Activated T-helper 17 cell treated with anti-CD3 and anti-CD28 coated beads, Interleukin-2, amount 50 U/mL, for 72 hours (primary cell): ENCODE results near the gene MYO18A. TPM values are rescaled to one million over a fixed set of nuclear protein-coding genes. Genes with fewer than 3 reads are reported as not detected.
"Not testable (repeated sequence)": the region's sequence is repeated elsewhere in the genome, so short reads cannot be mapped to it uniquely, and the experiment has no call there.

Experiments used
- ATAC-seq: fragments of 150-1000 bp; cut with Tn5 transposase; replicated peaks from 2 replicates; pipeline ENCODE4 v1.10.0; 2021; ENCODE audit warnings: mild to moderate bottlenecking, moderate library complexity
- H3K27ac Mint-ChIP-seq: one replicate; pipeline ENCODE4 v1.8.0; 2022; ENCODE audit warnings: mixed read lengths
- H3K27me3 Mint-ChIP-seq: one replicate; pipeline ENCODE4 v1.8.0; 2022; ENCODE audit warnings: mixed read lengths
- H3K36me3 Mint-ChIP-seq: one replicate; pipeline ENCODE4 v1.8.0; 2022; ENCODE audit warnings: low read depth, mild to moderate bottlenecking, mixed read lengths
- H3K4me1 Mint-ChIP-seq: one replicate; pipeline ENCODE4 v1.8.0; 2022; ENCODE audit warnings: mixed read lengths
- H3K4me3 Mint-ChIP-seq: one replicate; pipeline ENCODE4 v1.8.0; 2022; ENCODE audit warnings: mild to moderate bottlenecking, mixed read lengths
- H3K9me3 Mint-ChIP-seq: one replicate; pipeline ENCODE4 v1.8.0; 2022; ENCODE audit warnings: mixed read lengths
- total RNA-seq, 2 donors: library from RNA; stranded (reverse); gene quantifications; one replicate each; pipeline ENCODE4 v1.2.3, GENCODE V29; 2022

MYO18A gene
- total RNA-seq, 2 donors from 2014 or later, result 90.6 to 95.9 TPM

- H3K4me3 Mint-ChIP-seq, result no peak overlapping the region
- no peaks in the 10 kb centered on the region for H3K9me3 Mint-ChIP-seq
- peaks cover 6% of the 10 kb centered on the region for H3K27me3 Mint-ChIP-seq
- ATAC-seq, result no peak
- H3K36me3 Mint-ChIP-seq, result no peaks in the 10 kb centered on the region
- no peak overlapping the region for H3K27ac Mint-ChIP-seq
- H3K4me1 Mint-ChIP-seq, result no peaks in the 10 kb centered on the region
These were observed 28.9 kb upstream of the MYO18A start for GRCh38 chr17:29209073-29209472.

DNA sequence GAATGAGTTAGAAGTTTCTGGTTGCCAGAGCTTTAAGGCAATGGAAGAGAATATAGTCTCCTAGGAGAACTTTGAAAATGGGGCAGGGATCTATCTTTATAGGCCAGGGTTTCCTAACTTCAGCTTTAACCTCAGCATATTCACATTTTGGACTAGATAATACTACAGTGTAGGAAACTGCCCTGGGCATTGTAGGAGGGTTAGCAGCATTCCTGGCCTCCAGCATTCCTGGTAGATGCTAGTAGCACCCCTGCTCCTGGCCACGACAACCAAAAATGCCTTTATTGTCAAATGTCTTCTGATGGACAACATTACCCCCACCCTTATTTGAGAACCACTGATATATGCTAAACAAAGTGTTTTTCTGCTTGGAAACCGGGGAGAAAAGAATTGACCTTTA is 27.8 kb upstream of the MYO18A start:
- peaks cover 7% of the 10 kb centered on the region for H3K27me3 Mint-ChIP-seq
- H3K9me3 Mint-ChIP-seq, result no peaks in the 10 kb centered on the region
- no peaks in the 10 kb centered on the region for H3K4me1 Mint-ChIP-seq
- no peaks in the 10 kb centered on the region for H3K36me3 Mint-ChIP-seq
- H3K27ac Mint-ChIP-seq, result no peak overlapping the region
- no peak for ATAC-seq
- H3K4me3 Mint-ChIP-seq, result no peak overlapping the region

GRCh38 chr17:29205047-29205446 is 24.8 kb upstream of the MYO18A start:
- H3K27me3 Mint-ChIP-seq, result peaks cover 7% of the 10 kb centered on the region
- H3K27ac Mint-ChIP-seq, result no peak overlapping the region
- H3K36me3 Mint-ChIP-seq, result no peaks in the 10 kb centered on the region
- H3K4me1 Mint-ChIP-seq, result no peaks in the 10 kb centered on the region
- no peaks in the 10 kb centered on the region for H3K9me3 Mint-ChIP-seq
- no peak for ATAC-seq
- H3K4me3 Mint-ChIP-seq, result no peak overlapping the region

GRCh38 chr17:29204068-29204804 is 24.0 kb upstream of the MYO18A start:
- not testable (repeated sequence) for H3K9me3 Mint-ChIP-seq, H3K4me1 Mint-ChIP-seq, ATAC-seq, H3K4me3 Mint-ChIP-seq, H3K36me3 Mint-ChIP-seq, H3K27ac Mint-ChIP-seq, H3K27me3 Mint-ChIP-seq

GRCh38 chr17:29197516-29198272 is 17.5 kb upstream of the MYO18A start:
- H3K36me3 Mint-ChIP-seq, result no peaks in the 10 kb centered on the region
- no peak overlapping the region for H3K27ac Mint-ChIP-seq
- H3K9me3 Mint-ChIP-seq, result no peaks in the 10 kb centered on the region
- no peak for ATAC-seq
- no peaks in the 10 kb centered on the region for H3K4me1 Mint-ChIP-seq
- H3K4me3 Mint-ChIP-seq, result no peak overlapping the region
- H3K27me3 Mint-ChIP-seq, result peaks cover 7% of the 10 kb centered on the region

GRCh38 chr17:29196769-29197515 is 16.7 kb upstream of the MYO18A start:
- Mint-ChIP-seq H3K36me3 (no peaks in the 10 kb centered on the region), H3K9me3 (no peaks in the 10 kb centered on the region), H3K27me3 (peaks cover 11% of the 10 kb centered on the region), H3K4me3 (no peak overlapping the region), H3K27ac (no peak overlapping the region), H3K4me1 (no peaks in the 10 kb centered on the region)
- ATAC-seq, result no peak

GRCh38 chr17:29195465-29196081 is 15.4 kb upstream of the MYO18A start:
- ATAC-seq, result no peak
- H3K9me3 Mint-ChIP-seq, result no peaks in the 10 kb centered on the region
- no peak overlapping the region for H3K4me3 Mint-ChIP-seq

GRCh38 chr17:29194669-29195068 is 14.5 kb upstream of the MYO18A start:
- H3K36me3 Mint-ChIP-seq, result no peaks in the 10 kb centered on the region
- peaks cover 11% of the 10 kb centered on the region for H3K27me3 Mint-ChIP-seq
- no peaks in the 10 kb centered on the region for H3K4me1 Mint-ChIP-seq
- no peak for ATAC-seq
- no peak overlapping the region for H3K4me3 Mint-ChIP-seq
- no peaks in the 10 kb centered on the region for H3K9me3 Mint-ChIP-seq
- H3K27ac Mint-ChIP-seq, result no peak overlapping the region

More at GRCh38 chr17:29195465-29196081, 15.4 kb upstream of the MYO18A start:
- Mint-ChIP-seq H3K4me1 (no peaks in the 10 kb centered on the region), H3K27ac (no peak overlapping the region), H3K36me3 (no peaks in the 10 kb centered on the region), H3K27me3 (peaks cover 11% of the 10 kb centered on the region)

DNA sequence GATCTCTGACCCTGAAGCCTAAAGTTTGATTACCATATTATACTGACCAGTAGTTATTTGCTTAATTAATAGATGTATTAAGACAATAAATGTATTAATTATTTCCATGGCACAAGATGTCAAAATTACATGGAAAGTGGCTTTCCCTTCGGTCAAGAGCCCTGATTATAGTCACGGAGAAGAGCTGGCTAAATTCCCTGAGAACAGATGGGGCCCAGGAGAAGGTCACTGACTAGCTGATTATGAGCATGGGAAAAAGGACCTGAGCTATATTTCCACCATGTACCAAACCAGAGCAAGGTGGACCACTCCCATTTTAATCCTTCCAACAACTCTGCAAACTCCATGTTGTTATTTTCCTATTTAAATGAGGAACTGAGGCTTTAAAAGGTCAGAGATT is 12.9 kb upstream of the MYO18A start:
- H3K4me3 Mint-ChIP-seq, result no peak overlapping the region
- ATAC-seq, result no peak
- H3K9me3 Mint-ChIP-seq, result no peaks in the 10 kb centered on the region
- no peaks in the 10 kb centered on the region for H3K4me1 Mint-ChIP-seq
- H3K36me3 Mint-ChIP-seq, result no peaks in the 10 kb centered on the region
- H3K27me3 Mint-ChIP-seq, result peaks cover 11% of the 10 kb centered on the region
- H3K27ac Mint-ChIP-seq, result no peak overlapping the region

DNA sequence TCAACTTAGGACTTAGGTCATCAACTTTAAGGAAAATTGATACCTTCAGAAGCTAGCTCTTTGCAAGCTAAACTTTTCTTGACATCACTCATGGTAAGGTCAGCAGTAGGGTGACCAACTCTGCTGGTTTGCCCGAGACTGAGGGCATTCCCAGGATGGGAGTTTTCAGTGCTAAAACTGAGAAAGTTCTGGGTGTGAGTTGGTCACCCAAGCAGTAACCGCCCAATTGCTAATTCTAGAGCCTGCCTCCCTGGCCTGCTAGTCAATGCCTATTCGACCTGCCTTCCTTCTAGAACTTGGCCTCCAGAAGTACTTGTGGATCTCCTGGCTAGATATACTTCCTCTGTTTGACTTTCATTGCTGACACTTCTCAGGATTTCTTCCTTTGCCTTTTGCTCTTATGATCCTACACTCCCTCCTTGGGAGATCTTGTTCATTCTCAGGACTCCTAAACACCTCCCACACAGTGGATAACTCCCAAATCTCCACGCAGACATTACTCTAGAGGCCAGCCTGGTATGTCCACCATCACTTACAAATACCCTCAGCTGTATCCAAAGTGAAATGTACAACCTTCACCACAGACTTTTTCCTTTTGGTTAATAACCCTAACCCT is 10.5 kb upstream of the MYO18A start:
- no peaks in the 10 kb centered on the region for H3K9me3 Mint-ChIP-seq
- ATAC-seq, result no peak
- H3K27ac Mint-ChIP-seq, result no peak overlapping the region
- peaks cover 7% of the 10 kb centered on the region for H3K27me3 Mint-ChIP-seq
- no peak overlapping the region for H3K4me3 Mint-ChIP-seq
- no peaks in the 10 kb centered on the region for H3K36me3 Mint-ChIP-seq
- H3K4me1 Mint-ChIP-seq, result no peaks in the 10 kb centered on the region

DNA sequence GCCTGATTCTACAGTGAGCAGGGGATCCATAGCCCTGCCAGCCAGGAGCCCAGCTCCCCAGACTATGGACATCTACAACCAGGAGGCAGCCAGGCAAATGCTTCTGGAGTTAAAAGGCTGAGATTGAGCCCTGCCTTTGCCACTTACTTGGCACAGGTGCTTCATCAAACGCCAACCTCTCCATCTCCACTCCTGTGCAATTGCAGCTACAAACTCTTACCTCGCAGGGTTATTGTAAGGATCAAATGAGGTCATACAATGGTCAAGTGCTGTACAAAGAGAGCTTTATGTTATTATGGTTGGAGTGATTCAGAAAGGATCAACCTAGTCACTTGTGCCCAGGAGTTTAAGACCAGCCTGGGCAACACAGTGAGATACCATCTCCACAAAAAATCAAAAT is 9.8 kb upstream of the MYO18A start:
- no peak overlapping the region for H3K4me3 Mint-ChIP-seq
- no peaks in the 10 kb centered on the region for H3K4me1 Mint-ChIP-seq
- no peaks in the 10 kb centered on the region for H3K36me3 Mint-ChIP-seq
- H3K27me3 Mint-ChIP-seq, result peaks cover 7% of the 10 kb centered on the region
- no peak overlapping the region for H3K27ac Mint-ChIP-seq
- no peaks in the 10 kb centered on the region for H3K9me3 Mint-ChIP-seq
- no peak for ATAC-seq

DNA sequence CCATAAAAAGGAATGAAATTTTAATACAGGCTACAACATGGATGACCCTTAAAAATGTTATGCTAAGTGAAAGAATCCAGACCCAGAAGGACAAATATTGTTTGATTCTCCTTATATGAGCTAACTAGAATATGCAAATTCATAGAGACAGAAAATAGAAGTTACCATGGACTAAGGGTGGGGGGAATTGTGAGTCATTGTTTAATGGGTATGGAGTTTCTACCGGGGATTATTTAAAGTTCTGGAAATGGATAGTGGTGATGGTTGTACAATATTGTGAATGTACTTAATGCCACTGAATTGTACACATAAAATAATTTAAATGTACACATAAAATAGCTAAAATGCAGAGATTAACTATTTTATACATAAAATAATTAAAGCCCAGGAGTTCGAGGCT is 9.2 kb upstream of the MYO18A start:
- peaks cover 7% of the 10 kb centered on the region for H3K27me3 Mint-ChIP-seq
- no peaks in the 10 kb centered on the region for H3K4me1 Mint-ChIP-seq
- no peaks in the 10 kb centered on the region for H3K36me3 Mint-ChIP-seq
- no peaks in the 10 kb centered on the region for H3K9me3 Mint-ChIP-seq
- no peak overlapping the region for H3K4me3 Mint-ChIP-seq
- no peak for ATAC-seq
- H3K27ac Mint-ChIP-seq, result no peak overlapping the region

DNA sequence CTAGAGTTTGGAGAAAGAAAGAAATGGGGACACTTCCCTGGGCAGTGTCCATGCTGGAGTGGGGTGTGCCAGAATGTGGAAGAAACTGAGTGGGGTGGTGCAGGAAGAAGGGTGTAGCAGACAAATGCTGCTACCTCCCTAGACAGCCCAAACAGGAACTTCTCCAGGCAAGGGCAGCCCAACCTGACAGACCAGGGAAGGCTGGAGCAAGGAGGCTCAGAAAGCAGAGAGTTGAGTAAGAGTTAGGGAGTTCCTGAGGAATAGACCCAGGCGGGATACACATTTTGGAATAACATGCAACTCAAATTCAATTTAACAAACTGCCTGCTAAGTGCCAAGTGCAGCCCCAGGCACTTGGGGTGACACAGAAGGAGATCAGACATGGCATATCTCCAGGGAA is 1.0 kb upstream of the MYO18A start:
- Mint-ChIP-seq H3K4me3 (peak overlapping the region; percentile 51), H3K9me3 (no peaks in the 10 kb centered on the region), H3K27ac (no peak overlapping the region), H3K4me1 (peaks cover 12% of the 10 kb centered on the region), H3K27me3 (peaks cover 4% of the 10 kb centered on the region), H3K36me3 (no peaks in the 10 kb centered on the region)
- ATAC-seq, result no peak

GRCh38 chr17:29180788-29181160 is 576 bp upstream of the MYO18A start:
- no peak overlapping the region for H3K27ac Mint-ChIP-seq
- H3K9me3 Mint-ChIP-seq, result no peaks in the 10 kb centered on the region
- no peaks in the 10 kb centered on the region for H3K36me3 Mint-ChIP-seq
- peaks cover 12% of the 10 kb centered on the region for H3K4me1 Mint-ChIP-seq
- no peak for ATAC-seq
- H3K27me3 Mint-ChIP-seq, result peaks cover 4% of the 10 kb centered on the region
- H3K4me3 Mint-ChIP-seq, result peak overlapping the region; percentile 51
